IPS-18a (cell line): Measurements from ENCODE around the gene ARFGAP3.

ENCODE experiments used
- H3K27ac ChIP-seq: one replicate; pipeline ENCODE4 v1.5.1; 2013; ENCODE audit warnings: low read length
- H3K27me3 ChIP-seq: one replicate; pipeline ENCODE4 v1.6.1; 2013; ENCODE audit warnings: mild to moderate bottlenecking, low read length; ENCODE audit not compliant: control insufficient read depth, insufficient read depth
- H3K36me3 ChIP-seq: one replicate; pipeline ENCODE4 v1.6.1; 2013; ENCODE audit warnings: low read depth, low read length; ENCODE audit not compliant: control insufficient read depth
- H3K4me1 ChIP-seq: one replicate; pipeline ENCODE4 v1.6.1; 2013; ENCODE audit warnings: low read depth, low read length; ENCODE audit not compliant: control insufficient read depth
- H3K4me3 ChIP-seq: one replicate; pipeline ENCODE4 v1.5.1; 2013; ENCODE audit warnings: low read length
- H3K9ac ChIP-seq: one replicate; pipeline ENCODE4 v1.6.1; 2013; ENCODE audit warnings: mild to moderate bottlenecking, low read length, moderate library complexity
- H3K9me3 ChIP-seq: one replicate; pipeline ENCODE4 v1.6.1; 2013; ENCODE audit warnings: low read depth, low read length; ENCODE audit not compliant: control insufficient read depth

ARFGAP3 gene, protein sequence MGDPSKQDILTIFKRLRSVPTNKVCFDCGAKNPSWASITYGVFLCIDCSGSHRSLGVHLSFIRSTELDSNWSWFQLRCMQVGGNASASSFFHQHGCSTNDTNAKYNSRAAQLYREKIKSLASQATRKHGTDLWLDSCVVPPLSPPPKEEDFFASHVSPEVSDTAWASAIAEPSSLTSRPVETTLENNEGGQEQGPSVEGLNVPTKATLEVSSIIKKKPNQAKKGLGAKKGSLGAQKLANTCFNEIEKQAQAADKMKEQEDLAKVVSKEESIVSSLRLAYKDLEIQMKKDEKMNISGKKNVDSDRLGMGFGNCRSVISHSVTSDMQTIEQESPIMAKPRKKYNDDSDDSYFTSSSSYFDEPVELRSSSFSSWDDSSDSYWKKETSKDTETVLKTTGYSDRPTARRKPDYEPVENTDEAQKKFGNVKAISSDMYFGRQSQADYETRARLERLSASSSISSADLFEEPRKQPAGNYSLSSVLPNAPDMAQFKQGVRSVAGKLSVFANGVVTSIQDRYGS

DNA sequence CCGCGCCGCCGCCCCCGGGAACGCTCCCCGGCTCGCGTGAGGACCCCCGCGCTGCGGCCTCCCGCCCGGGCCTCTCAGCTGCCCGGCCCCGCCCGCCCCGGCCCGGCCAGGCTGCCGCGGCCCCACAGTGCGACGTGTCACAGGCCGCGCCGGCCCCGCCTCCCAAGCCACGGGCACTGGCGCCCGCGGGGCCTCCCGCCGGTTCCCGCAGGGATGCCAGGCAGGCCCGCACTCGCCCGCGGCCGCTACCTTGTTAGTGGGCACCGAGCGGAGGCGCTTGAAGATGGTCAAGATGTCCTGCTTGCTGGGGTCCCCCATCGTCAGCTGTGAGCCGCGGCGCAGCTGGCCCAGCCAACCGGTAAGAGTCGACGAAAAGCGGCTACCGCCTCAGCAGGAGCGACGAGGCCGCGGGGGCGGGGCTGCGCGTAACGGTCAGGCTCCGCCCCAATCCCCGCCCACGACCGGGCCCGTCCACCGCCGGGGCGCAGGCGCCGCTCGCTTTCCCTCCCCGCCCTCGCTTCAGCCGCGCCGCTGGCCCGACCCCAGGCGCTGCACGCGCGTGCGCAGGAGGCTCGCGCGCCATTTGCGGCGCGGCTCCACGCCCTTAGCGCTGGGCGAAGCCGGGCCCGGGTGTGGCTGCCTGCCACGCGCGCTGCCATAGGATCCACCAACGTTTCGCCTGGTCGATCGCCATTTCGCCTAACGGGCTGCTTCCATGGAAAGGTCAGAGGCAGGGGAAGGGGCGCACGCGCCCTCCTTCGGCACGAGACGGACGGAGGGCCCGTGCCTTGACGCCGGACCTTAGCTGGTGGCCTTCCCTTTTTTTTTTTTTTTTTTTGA lies at the start of gene ARFGAP3:
ARFGAP3 (minus strand) TSS at position 409 of the 840 bp plus-strand sequence; CDS start at position 318, 91 bp downstream.
- Histone ChIP-seq H3K27ac (no peak within 1 kb of the TSS), H3K9ac (peak within 1 kb of the TSS; percentile 48), H3K4me3 (peak within 1 kb of the TSS; percentile 84), H3K4me1 (no peaks in the 10 kb centered on the region), H3K27me3 (peaks cover 37% of the 10 kb centered on the region), H3K9me3 (no peaks in the 10 kb centered on the region), H3K36me3 (no peaks in the 10 kb centered on the region)

DNA sequence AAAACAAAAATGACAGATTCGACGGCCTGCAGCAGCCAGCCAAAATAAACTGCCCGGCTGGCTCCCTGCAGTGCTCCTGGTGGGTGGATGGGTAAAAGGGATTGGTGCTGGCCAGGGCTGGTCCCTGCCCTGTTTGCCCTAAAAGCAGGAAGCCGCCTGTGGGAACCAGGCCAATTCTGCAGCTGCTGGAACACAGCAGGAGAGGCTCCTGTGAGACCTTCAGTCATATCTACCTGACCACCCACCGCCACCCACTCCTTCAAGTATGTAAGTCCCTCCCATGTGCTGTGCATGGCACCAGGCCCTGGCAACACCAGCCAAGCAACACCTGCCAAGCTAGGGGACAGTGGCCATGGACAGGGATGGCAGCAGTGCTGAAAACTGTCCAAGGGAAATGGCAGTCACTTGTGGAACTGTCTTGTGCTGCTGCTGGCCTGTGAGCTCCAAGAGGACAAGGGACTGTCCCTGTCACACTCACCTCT lies 48.7 kb upstream of the ARFGAP3 start:
- H3K4me1 ChIP-seq: no peaks in the 10 kb centered on the region
- no peaks in the 10 kb centered on the region for H3K27me3 ChIP-seq
- H3K4me3 ChIP-seq: no peak overlapping the region
- no peak overlapping the region for H3K27ac ChIP-seq
- H3K9ac ChIP-seq: no peak overlapping the region
- no peaks in the 10 kb centered on the region for H3K9me3 ChIP-seq
- no peaks in the 10 kb centered on the region for H3K36me3 ChIP-seq

DNA sequence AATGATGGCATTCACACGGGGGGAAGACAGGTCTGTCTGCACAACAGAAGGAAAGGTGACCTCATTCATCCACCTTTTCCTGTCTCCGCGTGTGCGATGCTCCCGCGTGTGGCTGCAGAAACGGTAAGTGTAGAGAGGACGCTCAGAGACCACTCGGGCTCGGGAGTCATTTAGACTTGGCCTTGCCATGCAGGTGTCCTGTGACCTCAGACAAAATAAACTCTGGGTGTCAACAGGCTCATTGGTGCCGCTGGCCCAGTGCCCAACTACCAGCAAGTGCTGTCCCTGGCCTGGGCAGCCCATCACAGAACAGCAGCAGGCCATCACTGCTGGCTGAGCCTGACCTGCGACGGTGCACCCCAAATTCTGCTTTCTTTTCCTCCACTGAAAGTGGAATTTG lies 48.1 kb upstream of the ARFGAP3 start:
- no peaks in the 10 kb centered on the region for H3K36me3 ChIP-seq
- H3K27me3 ChIP-seq: no peaks in the 10 kb centered on the region
- no peak overlapping the region for H3K27ac ChIP-seq
- no peaks in the 10 kb centered on the region for H3K4me1 ChIP-seq
- no peak overlapping the region for H3K4me3 ChIP-seq
- H3K9ac ChIP-seq: no peak overlapping the region
- H3K9me3 ChIP-seq: no peaks in the 10 kb centered on the region

DNA sequence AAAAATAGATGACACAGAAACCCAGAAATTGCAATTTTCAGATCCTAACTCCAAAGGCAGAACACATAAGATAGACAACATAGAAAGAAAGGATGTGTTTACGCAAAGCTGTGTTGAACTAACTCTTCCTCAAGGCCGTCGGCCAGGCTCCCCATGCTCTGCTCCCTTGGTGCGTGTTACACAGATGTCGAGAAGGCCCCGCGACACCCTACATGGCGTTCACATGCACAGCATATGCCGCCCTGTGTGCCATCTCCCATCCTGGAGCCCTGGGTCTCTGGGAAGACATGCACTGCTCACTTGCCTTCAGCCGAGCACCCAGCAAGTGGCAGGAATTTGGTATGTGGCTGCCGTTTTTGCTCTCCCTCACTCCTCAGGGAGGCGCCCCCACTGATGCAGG lies 47.0 kb upstream of the ARFGAP3 start:
- Histone ChIP-seq H3K4me3 (no peak overlapping the region), H3K27ac (no peak overlapping the region), H3K9ac (no peak overlapping the region), H3K4me1 (no peaks in the 10 kb centered on the region), H3K27me3 (no peaks in the 10 kb centered on the region), H3K9me3 (no peaks in the 10 kb centered on the region), H3K36me3 (no peaks in the 10 kb centered on the region)

DNA sequence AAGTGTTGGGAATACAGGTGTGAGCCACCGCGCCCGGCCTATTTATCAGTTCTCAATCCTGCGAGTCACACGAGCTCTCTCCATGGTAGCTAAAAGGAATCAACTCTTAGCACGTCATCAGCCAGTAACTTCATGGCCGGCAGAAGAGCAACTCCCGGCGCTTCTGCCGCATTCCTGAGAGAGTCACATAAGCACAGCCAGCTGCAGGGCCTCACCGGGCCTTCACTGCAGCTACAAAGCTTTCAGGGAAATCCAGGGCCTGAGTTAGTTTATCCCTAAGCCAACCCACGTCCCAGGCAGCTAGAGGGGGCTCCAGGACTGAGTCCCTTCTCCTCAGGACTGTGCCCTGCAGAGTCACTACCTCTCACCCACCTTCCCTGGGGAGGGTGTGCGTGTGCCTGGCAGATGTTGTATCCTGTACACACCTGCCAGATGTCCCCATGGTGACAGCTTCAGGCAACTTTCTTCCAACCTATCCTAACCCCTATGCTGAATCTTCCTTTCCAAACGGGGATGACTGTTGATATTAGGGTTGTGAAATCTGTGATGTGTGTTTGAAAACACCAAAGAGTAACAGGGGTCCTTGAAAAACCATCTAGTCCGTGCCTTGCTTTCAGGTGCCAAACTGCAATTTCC lies 45.9 kb upstream of the ARFGAP3 start:
- H3K36me3 ChIP-seq: no peaks in the 10 kb centered on the region
- H3K4me3 ChIP-seq: no peak overlapping the region
- no peaks in the 10 kb centered on the region for H3K4me1 ChIP-seq
- H3K9ac ChIP-seq: no peak overlapping the region
- no peaks in the 10 kb centered on the region for H3K27me3 ChIP-seq
- no peak overlapping the region for H3K27ac ChIP-seq
- no peaks in the 10 kb centered on the region for H3K9me3 ChIP-seq

DNA sequence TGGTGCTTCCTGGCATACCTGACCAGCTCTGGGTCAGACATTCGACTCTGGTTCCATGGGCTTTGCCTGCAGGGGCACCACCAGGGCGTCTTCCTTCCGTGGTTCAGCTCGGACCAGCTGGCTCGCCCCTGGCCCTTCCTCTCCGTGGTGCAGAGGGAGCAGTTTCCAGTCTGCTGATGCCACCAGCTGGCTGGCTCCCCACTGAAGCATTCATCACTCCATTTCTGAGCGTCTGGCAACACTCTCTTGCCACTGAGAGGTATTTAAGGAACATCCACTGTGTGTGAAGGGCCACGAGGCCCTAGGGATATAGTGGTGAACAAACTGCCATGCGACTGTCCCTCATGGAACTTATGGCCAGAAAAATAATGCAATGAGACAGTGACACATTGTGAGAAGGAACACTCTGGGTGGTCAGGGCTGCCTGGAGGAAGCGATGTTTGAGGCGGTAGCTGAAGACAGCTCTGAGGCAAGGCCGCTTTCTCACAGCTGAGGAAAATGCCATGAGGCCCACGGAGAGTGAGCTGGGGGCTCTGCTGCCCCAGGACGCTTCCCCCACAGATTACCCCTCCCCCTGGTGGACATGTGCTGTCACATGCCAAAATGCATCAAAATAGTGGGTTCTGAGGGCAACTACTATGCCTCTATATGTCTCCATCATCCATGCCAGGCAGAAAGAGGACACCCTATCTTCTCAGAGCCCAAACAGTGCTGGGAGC lies 44.9 kb upstream of the ARFGAP3 start:
- no peaks in the 10 kb centered on the region for H3K4me1 ChIP-seq
- no peaks in the 10 kb centered on the region for H3K36me3 ChIP-seq
- H3K9me3 ChIP-seq: no peaks in the 10 kb centered on the region
- no peaks in the 10 kb centered on the region for H3K27me3 ChIP-seq
- no peak overlapping the region for H3K4me3 ChIP-seq
- H3K9ac ChIP-seq: no peak overlapping the region
- no peak overlapping the region for H3K27ac ChIP-seq

DNA sequence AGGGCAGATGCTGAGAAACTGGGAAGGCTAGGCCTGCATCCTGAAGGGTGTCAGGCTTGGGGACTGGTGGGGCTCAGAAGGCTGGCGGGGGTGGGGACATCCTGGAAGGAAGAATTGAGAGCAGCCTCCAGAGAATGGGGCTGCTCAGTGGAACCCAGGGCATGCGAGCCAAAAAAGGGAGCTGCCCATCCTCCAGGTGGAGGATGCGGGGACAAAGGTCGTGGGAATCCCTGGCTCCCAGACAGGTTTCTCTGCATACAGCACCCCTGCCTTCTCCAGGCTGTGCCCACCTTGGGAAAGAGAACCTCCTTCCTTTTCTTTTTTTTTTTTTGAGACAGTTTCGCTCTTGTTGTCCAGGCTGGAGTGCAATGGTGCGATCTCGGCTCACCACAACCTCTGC lies 40.9 kb upstream of the ARFGAP3 start:
- no peaks in the 10 kb centered on the region for H3K9me3 ChIP-seq
- no peaks in the 10 kb centered on the region for H3K36me3 ChIP-seq
- no peak overlapping the region for H3K9ac ChIP-seq
- H3K27ac ChIP-seq: no peak overlapping the region
- no peak overlapping the region for H3K4me3 ChIP-seq
- H3K27me3 ChIP-seq: no peaks in the 10 kb centered on the region
- H3K4me1 ChIP-seq: no peaks in the 10 kb centered on the region

DNA sequence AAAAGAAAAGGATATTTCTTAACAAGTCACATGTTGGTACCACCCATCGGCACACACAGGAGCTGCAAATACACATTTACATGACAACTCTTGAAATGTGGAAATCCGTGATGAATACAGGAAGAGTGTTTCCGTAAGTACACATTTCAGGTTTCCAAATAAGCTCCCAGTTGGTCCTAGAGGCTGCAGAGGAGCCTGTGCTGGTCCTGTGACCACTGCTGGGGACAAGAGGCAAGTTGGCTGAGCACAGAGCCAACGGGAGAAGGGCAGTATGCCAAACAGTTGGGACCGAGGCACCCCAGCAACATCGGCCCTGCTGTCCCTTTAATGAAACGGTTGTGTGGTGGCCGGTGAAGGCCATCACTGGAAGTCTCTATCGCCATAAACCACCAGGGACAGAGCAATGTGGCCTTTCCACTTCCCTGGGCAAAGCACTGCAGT lies 38.5 kb upstream of the ARFGAP3 start:
- Histone ChIP-seq H3K4me1 (no peaks in the 10 kb centered on the region), H3K27me3 (no peaks in the 10 kb centered on the region), H3K9ac (no peak overlapping the region), H3K9me3 (no peaks in the 10 kb centered on the region), H3K36me3 (no peaks in the 10 kb centered on the region), H3K27ac (no peak overlapping the region), H3K4me3 (no peak overlapping the region)

DNA sequence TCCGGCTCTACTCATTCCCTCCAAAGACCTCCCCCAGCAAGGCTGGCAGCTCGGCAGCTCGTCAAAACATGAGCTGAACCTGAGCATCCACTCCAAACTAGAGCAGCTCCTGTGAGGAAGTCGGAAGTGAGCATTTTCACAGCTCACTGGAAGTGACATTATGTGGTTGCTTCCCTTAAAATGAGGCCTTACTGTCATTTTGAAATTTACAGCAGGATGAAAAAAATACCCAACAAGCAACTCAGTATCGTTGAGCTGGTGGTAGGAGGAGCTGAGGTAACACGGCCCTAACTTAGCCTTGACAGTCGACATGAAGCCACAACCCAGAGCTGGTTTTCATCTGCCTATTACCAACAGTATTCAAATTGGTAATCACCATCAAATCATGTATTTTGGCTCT lies 38.0 kb upstream of the ARFGAP3 start:
- Histone ChIP-seq H3K4me1 (no peaks in the 10 kb centered on the region), H3K36me3 (no peaks in the 10 kb centered on the region), H3K9me3 (no peaks in the 10 kb centered on the region), H3K4me3 (no peak overlapping the region), H3K27me3 (no peaks in the 10 kb centered on the region), H3K27ac (no peak overlapping the region), H3K9ac (no peak overlapping the region)

DNA sequence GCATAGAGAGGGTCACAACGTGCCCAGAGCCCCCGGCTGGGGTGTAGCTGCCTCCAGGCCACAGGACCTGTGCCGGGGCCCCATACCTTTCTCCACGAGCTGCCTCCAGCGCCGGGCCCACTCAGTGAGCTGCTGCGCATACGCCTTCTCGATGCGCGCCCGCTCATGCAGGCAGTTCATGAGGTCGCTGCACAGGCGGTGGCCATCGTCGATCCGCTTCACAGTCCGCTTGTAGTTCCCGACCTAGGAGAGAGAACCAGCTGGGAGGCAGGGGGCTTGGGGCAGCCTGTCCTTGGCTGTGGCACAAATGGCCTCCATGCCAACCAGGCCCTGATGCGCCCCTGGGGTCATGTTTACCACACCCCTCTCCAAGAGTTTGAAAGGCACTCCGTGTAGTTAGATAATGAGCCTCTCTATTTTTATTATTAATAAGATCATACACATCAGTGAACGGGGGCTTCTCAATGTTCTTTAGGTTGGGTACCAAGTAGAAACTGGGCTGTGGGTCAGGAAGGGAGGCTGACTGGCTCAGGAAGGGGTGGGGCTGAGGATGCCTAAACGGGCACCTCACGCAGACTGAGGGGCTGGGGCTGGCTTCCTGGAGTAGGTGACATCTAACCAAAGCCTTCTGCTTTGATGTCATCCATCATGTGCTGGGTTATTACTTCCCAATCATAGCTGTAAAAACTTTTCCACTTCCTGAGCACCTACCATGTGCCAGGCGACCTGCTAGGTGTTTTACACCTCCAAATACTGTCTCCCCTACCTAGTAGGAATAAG lies 36.5 kb upstream of the ARFGAP3 start:
- H3K9me3 ChIP-seq: no peaks in the 10 kb centered on the region
- peaks cover 5% of the 10 kb centered on the region for H3K36me3 ChIP-seq
- H3K27ac ChIP-seq: no peak overlapping the region
- H3K9ac ChIP-seq: no peak overlapping the region
- H3K4me1 ChIP-seq: no peaks in the 10 kb centered on the region
- no peak overlapping the region for H3K4me3 ChIP-seq
- no peaks in the 10 kb centered on the region for H3K27me3 ChIP-seq
